ENCODE data around the gene CNTRL.
"Not testable (repeated sequence)": the region's sequence is repeated elsewhere in the genome, so short reads cannot be mapped to it uniquely, and the experiment has no call there.

The CNTRL gene

DNA sequence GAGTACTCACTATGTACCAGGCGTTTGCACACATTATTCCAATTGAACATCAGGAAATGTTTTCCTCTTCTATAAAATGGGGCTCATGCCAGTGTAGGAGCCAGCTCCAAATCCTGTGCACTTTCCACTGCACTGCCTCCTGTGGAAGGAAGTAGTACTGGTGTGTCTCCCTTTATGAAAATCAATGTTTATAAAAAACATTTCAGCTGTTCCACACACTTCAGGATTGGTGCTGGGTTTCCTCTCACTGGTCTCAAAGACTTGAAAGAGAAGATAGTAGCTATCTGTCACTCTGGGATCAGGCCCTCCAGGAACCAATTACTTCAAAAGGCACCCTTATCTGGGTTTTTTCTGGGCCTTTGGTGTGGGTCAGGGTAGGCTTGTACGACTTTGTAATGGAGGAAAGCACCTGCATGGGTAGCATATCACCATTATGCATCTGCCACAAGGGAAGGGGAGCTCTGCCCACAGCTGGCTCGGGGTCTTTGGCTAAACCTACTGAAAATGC, 94.4 kb downstream of the CNTRL start:
- DNase-seq (ENCODE audit: insufficient read length, low spot score), result no peak
- no peak for TF ChIP-seq PAX5 (IDR thresholded peaks at IDR 0.05; ENCODE audit: insufficient read depth, low read length, severe bottlenecking)
- no peak for TF ChIP-seq TAF1 (IDR thresholded peaks at IDR 0.05; ENCODE audit: low read depth, low read length)
- no peak for TF ChIP-seq SPI1 (IDR thresholded peaks at IDR 0.05; ENCODE audit: low read depth, low read length)
- no peak for TF ChIP-seq POU2F2 (IDR thresholded peaks at IDR 0.05; ENCODE audit: low read depth, low read length)
- TF ChIP-seq POLR2A (IDR thresholded peaks at IDR 0.05; ENCODE audit: low read depth, low read length), result no peak
- no peak for TF ChIP-seq POLR2AphosphoS5 (IDR thresholded peaks at IDR 0.05; ENCODE audit: low read depth, low read length)
- FAIRE-seq, result no peak

DNA sequence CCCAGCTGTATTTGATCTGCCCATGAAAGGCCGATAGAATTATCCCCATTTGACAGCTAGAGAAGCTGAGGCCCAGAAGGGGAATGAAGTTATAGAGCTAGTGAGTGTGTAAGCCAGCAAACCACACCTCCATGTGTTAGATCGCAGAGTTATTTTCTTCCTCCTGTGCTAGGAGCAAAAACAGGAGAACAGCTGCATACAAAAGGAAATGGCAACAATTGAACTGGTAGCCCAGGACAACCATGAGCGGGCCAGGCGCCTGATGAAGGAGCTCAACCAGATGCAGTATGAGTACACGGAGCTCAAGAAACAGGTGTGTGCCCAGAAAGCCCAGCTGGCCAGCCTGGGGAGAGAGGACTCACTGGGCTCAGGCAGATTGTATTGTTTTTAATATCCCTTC, 96.5 kb downstream of the CNTRL start:
- no peak for DNase-seq (ENCODE audit: insufficient read length, low spot score)
- no peak for FAIRE-seq
- no peak for TF ChIP-seq SPI1 (IDR thresholded peaks at IDR 0.05; ENCODE audit: low read depth, low read length)
- no peak for TF ChIP-seq TAF1 (IDR thresholded peaks at IDR 0.05; ENCODE audit: low read depth, low read length)
- TF ChIP-seq POLR2AphosphoS5 (IDR thresholded peaks at IDR 0.05; ENCODE audit: low read depth, low read length), result no peak
- TF ChIP-seq POLR2A (IDR thresholded peaks at IDR 0.05; ENCODE audit: low read depth, low read length), result no peak

DNA sequence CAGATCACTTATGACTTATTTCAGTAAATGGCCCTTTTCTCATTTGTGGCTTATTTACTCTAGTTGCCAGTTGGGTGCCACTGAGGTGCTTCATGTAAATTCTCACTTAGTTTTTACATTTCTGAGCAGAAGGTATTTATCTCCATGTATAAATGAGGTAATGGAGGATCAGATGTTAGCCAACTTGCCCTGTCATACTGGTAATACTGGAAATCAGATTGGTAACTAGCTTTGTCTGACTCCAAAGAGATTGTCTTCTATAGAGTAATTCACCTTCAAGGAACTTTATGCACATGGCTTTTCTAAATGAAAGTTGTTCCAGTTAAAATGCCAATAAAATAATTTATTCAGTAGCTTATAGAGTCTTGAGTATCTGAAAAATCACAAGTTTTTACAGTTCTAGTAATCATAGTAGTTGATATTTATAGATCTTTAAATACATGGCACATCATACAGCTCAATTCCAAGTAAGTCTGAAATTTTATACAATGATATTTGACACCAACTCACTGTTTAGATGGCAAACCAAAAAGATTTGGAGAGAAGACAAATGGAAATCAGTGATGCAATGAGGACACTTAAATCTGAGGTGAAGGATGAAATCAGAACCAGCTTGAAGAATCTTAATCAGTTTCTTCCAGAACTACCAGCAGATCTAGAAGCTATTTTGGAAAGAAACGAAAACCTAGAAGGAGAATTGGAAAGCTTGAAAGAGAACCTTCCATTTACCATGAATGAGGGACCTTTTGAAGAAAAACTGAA, 98.2 kb downstream of the CNTRL start:
- DNase-seq (ENCODE audit: insufficient read length, low spot score), result no peak
- TF ChIP-seq TAF1 (IDR thresholded peaks at IDR 0.05; ENCODE audit: low read depth, low read length) (no peak), SPI1 (IDR thresholded peaks at IDR 0.05; ENCODE audit: low read depth, low read length) (no peak), POLR2A (IDR thresholded peaks at IDR 0.05; ENCODE audit: low read depth, low read length) (no peak), POU2F2 (IDR thresholded peaks at IDR 0.05; ENCODE audit: low read depth, low read length) (no peak), PAX5 (IDR thresholded peaks at IDR 0.05; ENCODE audit: insufficient read depth, low read length, severe bottlenecking) (no peak), POLR2AphosphoS5 (IDR thresholded peaks at IDR 0.05; ENCODE audit: low read depth, low read length) (no peak)
- FAIRE-seq, result no peak

DNA sequence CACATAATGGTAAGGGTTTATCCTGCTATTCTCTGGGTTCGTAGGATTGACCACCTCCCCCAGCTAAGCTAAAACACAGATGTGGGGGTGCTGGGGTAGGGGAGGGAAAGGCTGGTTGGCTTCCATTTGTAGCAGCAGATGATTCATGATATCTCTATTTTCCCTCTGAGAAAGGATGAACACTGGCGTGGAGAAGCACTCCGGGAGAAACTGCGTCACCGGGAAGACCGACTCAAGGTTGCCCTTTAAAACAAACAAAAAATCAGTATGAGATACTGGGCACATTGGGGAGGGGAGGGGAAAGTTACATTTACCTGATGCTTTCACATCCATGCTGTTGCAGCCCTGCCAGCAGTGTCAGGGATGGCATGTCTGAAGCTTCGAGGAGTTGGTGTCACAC, 98.7 kb downstream of the CNTRL start:
- TF ChIP-seq SPI1 (IDR thresholded peaks at IDR 0.05; ENCODE audit: low read depth, low read length), result no peak
- no peak for TF ChIP-seq POU2F2 (IDR thresholded peaks at IDR 0.05; ENCODE audit: low read depth, low read length)
- no peak for TF ChIP-seq POLR2AphosphoS5 (IDR thresholded peaks at IDR 0.05; ENCODE audit: low read depth, low read length)
- TF ChIP-seq TAF1 (IDR thresholded peaks at IDR 0.05; ENCODE audit: low read depth, low read length), result no peak
- no peak for TF ChIP-seq PAX5 (IDR thresholded peaks at IDR 0.05; ENCODE audit: insufficient read depth, low read length, severe bottlenecking)
- FAIRE-seq (no peak), DNase-seq (ENCODE audit: insufficient read length, low spot score) (no peak)

DNA sequence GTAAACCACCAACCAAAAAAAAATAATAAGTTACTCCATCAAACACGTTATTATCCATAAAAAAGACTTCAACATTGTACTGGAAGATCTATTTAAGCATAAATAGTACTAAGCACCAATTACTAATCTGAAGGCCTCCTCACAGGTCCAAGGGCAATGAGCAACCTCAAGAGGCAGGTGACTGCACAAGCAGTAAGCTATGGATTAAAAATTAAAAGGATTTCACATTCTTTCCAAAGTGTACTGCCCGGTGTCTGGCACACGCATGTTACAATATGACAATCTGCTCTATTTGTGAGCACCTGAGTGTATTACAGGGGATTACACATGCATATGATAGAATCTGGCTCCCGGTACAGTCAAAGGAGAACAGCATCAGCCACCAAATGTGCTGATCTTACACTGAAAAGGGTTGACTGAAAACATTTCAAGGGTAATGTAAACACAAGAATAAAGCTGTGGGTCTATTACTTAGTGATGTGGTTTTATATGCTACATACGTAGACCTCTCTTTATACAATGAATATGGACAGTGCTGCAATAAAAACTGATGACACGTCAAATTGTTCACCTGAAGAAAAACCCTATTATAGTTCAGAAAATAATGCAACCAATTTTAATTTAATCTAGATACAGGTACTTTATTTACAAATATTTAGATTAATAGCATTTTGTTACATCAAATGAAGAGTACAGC, 104.1 kb downstream of the CNTRL start:
- no peak for FAIRE-seq
- no peak for TF ChIP-seq TAF1 (IDR thresholded peaks at IDR 0.05; ENCODE audit: low read depth, low read length)

DNA sequence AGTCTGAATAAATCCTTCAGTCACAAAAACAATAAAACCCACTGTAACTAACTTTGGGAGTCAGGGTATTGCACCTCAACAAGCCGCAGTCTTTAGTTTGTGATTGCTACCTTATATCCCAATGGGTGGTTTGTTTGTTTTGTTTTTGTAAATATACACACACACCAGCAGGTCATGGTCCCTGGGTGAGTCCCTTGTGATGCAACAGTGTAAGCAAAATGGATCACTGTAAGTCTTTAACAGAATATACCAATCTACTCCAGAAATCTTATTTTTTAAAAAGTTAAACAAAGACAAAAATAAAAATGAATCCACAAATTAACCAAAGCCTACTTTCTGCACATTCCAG, 104.6 kb downstream of the CNTRL start:
- DNase-seq (ENCODE audit: insufficient read length, low spot score); FAIRE-seq: not testable (repeated sequence)

More for the DNA sequence above, 104.1 kb downstream of the CNTRL start:
- DNase-seq (ENCODE audit: insufficient read length, low spot score), result no peak

DNA sequence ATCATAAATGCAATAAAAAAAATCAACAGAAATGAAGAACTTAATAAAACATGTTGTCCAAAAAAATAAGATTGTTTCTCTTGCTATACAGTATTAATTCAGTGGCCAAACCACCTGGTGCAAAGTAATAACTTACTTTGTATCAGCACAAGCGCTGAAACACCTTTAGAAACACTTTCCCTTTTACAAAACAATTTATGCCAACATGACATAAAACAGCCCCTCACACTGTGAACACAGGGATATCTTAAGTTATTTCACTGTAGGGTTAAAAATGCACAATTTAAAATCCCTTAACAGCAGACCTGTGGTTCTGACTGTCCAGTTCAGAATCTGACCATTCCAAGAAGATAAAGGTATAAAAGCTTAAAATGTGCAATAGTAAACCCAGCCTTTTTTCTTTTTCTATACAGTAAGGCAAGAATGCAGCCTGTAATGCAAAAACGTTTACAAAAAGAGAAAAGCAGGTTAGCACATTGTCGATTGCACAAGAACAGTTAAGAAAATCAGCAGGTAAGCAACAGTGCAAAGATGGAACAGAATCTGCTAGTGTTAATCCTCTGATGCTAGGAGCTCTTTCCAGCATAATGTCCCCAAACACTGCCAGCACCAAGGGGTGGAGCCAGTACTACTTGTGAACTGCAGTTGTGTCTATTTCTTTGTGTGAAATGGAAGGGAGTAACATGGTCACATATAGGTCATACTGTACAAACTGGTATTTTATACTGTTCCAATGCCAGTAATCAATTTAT, 105.4 kb downstream of the CNTRL start:
- no peak for TF ChIP-seq SPI1 (IDR thresholded peaks at IDR 0.05; ENCODE audit: low read depth, low read length)
- no peak for TF ChIP-seq TAF1 (IDR thresholded peaks at IDR 0.05; ENCODE audit: low read depth, low read length)
- TF ChIP-seq PAX5 (IDR thresholded peaks at IDR 0.05; ENCODE audit: insufficient read depth, low read length, severe bottlenecking), result no peak
- TF ChIP-seq POU2F2 (IDR thresholded peaks at IDR 0.05; ENCODE audit: low read depth, low read length), result no peak
- TF ChIP-seq POLR2A (IDR thresholded peaks at IDR 0.05; ENCODE audit: low read depth, low read length), result no peak
- TF ChIP-seq POLR2AphosphoS5 (IDR thresholded peaks at IDR 0.05; ENCODE audit: low read depth, low read length), result no peak
- FAIRE-seq, result peak; percentile 75
- DNase-seq (ENCODE audit: insufficient read length, low spot score), result no peak

DNA sequence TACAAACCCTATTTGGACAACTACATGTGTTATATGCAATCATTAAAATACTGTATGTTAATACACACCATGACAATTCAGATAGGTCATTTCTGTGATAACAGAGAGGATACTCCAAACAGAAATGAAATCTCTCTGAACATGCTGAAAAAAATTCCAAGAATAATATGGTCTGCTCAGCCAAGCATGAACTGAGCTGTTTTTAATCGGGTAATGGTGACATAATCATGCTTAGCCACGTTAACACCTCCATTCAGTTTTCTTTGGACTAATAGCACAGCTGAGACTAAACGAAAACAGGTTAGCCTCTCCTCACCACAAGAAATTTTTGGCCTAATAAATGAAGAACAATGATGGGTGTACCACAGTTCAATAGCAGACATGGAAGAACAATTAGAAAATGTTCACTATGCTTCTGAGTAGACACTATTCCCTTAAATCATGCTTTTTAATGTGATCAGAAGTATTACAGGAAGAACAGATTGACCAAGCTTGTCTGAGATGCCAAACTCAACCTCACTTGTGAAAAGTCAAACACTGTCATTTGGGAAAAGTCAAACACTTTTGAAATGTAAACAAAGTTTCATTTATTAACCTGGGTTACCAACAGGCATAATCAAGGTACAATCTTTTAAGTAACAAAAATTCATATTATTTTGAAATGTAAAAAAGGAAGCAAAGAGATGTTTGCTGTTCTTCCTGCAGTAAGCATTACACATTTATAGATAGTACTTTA, 107.5 kb downstream of the CNTRL start:
- no peak for TF ChIP-seq TAF1 (IDR thresholded peaks at IDR 0.05; ENCODE audit: low read depth, low read length)
- no peak for TF ChIP-seq PAX5 (IDR thresholded peaks at IDR 0.05; ENCODE audit: insufficient read depth, low read length, severe bottlenecking)
- no peak for TF ChIP-seq POLR2A (IDR thresholded peaks at IDR 0.05; ENCODE audit: low read depth, low read length)
- TF ChIP-seq POU2F2 (IDR thresholded peaks at IDR 0.05; ENCODE audit: low read depth, low read length), result no peak
- no peak for TF ChIP-seq SPI1 (IDR thresholded peaks at IDR 0.05; ENCODE audit: low read depth, low read length)
- TF ChIP-seq POLR2AphosphoS5 (IDR thresholded peaks at IDR 0.05; ENCODE audit: low read depth, low read length), result no peak
- peak; percentile 62 for FAIRE-seq
- no peak for DNase-seq (ENCODE audit: insufficient read length, low spot score)

DNA sequence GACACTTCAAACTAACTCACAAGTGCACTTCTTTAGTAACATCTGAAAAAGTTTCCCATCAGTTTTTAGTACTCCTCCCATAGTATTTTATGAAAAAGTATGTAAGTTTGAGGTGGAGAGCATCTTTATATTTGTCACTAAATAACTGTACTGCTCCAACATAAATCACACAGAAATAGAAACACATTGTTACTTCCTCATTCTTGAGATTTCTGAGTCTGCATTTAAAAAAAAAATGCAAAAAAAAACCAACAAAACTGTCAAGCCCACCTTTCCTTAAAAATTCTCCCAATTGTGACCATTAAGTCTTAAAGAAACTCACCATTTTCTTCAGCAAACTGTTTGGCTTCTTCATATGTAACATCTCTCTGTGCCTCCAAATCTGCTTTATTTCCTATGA, 108.2 kb downstream of the CNTRL start:
- FAIRE-seq, result no peak
- TF ChIP-seq SPI1 (IDR thresholded peaks at IDR 0.05; ENCODE audit: low read depth, low read length) (no peak), POLR2A (IDR thresholded peaks at IDR 0.05; ENCODE audit: low read depth, low read length) (no peak), POU2F2 (IDR thresholded peaks at IDR 0.05; ENCODE audit: low read depth, low read length) (no peak), POLR2AphosphoS5 (IDR thresholded peaks at IDR 0.05; ENCODE audit: low read depth, low read length) (no peak), TAF1 (IDR thresholded peaks at IDR 0.05; ENCODE audit: low read depth, low read length) (no peak), PAX5 (IDR thresholded peaks at IDR 0.05; ENCODE audit: insufficient read depth, low read length, severe bottlenecking) (no peak)
- DNase-seq (ENCODE audit: insufficient read length, low spot score), result no peak
